Gastrocnemius medialis (tissue), 4 donors: Measurements from ENCODE around the gene KRT15. TPM values are rescaled to one million over a fixed set of nuclear protein-coding genes. Genes with fewer than 3 reads are reported as not detected.

Source experiments
- microRNA-seq, 2 donors: library from miRNA; unstranded; fragments of <30 nt; microRNA quantifications; one replicate each; pipeline ENCODE4, GENCODE V29; 2016; ENCODE audit warnings: borderline replicate concordance in 2 of 2
- total RNA-seq, 4 donors: library from RNA; depleted of rRNA; stranded (reverse); fragments of >200 nt; gene quantifications; one replicate each; pipeline versions ENCODE4 v1.1.0 to v1.2.3, GENCODE V29; 2016

Gene KRT15
- total RNA-seq, 4 donors from 2014 or later, result not detected

Small RNAs within 50 kb of the gene (microRNA-seq; reads per million reads assigned to microRNA genes)
- gene MIR6510, result 0 reads per million in 2 donors

Other genes starting within 250 kb of the KRT15 start
- not detected for gene KRTAP9-7, start 243.2 kb downstream of the KRT15 start, total RNA-seq
- not detected for gene KRTAP29-1, start 216.0 kb downstream of the KRT15 start, total RNA-seq
- not detected for gene KRTAP16-1, start 209.6 kb downstream of the KRT15 start, total RNA-seq
- not detected for gene KRTAP17-1, start 203.2 kb downstream of the KRT15 start, total RNA-seq
- gene KRT33A, start 168.1 kb downstream of the KRT15 start, total RNA-seq, result not detected
- gene KRT33B, start 149.1 kb downstream of the KRT15 start, total RNA-seq, result not detected
- gene KRT34, start 136.6 kb downstream of the KRT15 start, total RNA-seq, result not detected
- 1 to 10 TPM in 1 of 4 donors, under 1 TPM in 3; 0.39 to 1.1 (median 0.62) TPM for gene KRT31, start 121.3 kb downstream of the KRT15 start, total RNA-seq
- gene KRT37, start 94.3 kb downstream of the KRT15 start, total RNA-seq, result not detected
- not detected for gene KRT38, start 77.9 kb downstream of the KRT15 start, total RNA-seq
- gene KRT32, start 51.5 kb downstream of the KRT15 start, total RNA-seq, result under 1 TPM in 1 of 4 donors, not detected in 3; 0.41 TPM
- gene KRT35, start 37.7 kb downstream of the KRT15 start, total RNA-seq, result not detected
- gene KRT36, start 29.0 kb downstream of the KRT15 start, total RNA-seq, result not detected
- not detected for gene KRT13, start 13.3 kb downstream of the KRT15 start, total RNA-seq
- gene KRT19, start 9.4 kb upstream of the KRT15 start, total RNA-seq, result 10 to 100 TPM in 1 of 4 donors, 1 to 10 TPM in 1, under 1 TPM in 1, not detected in 1; 0.53 to 11.0 (median 3.6) TPM
- gene KRT9, start 53.2 kb upstream of the KRT15 start, total RNA-seq, result not detected
- not detected for gene KRT14, start 68.0 kb upstream of the KRT15 start, total RNA-seq
- gene KRT16, start 93.9 kb upstream of the KRT15 start, total RNA-seq, result under 1 TPM in 1 of 4 donors, not detected in 3; 0.34 TPM
- not detected for gene KRT17, start 105.7 kb upstream of the KRT15 start, total RNA-seq
- 100 to 1,000 TPM; 222 to 842 (median 375) TPM for gene EIF1, start 170.0 kb upstream of the KRT15 start, total RNA-seq
- not detected for gene GAST, start 193.4 kb upstream of the KRT15 start, total RNA-seq
- under 1 TPM in 1 of 4 donors, not detected in 3; 0.22 TPM for gene HAP1, start 215.8 kb upstream of the KRT15 start, total RNA-seq